HG02885 (cell line): Measurements from ENCODE around the gene RGS17.
"Not testable (repeated sequence)": the region's sequence is repeated elsewhere in the genome, so short reads cannot be mapped to it uniquely, and the experiment has no call there.

Source experiments
- ATAC-seq: cut with Tn5 transposase; IDR thresholded peaks from one replicate; pipeline ENCODE4 v1.9.1; 2021; ENCODE audit warnings: mild to moderate bottlenecking; ENCODE audit not compliant: unreplicated experiment, poor library complexity

Gene RGS17

DNA sequence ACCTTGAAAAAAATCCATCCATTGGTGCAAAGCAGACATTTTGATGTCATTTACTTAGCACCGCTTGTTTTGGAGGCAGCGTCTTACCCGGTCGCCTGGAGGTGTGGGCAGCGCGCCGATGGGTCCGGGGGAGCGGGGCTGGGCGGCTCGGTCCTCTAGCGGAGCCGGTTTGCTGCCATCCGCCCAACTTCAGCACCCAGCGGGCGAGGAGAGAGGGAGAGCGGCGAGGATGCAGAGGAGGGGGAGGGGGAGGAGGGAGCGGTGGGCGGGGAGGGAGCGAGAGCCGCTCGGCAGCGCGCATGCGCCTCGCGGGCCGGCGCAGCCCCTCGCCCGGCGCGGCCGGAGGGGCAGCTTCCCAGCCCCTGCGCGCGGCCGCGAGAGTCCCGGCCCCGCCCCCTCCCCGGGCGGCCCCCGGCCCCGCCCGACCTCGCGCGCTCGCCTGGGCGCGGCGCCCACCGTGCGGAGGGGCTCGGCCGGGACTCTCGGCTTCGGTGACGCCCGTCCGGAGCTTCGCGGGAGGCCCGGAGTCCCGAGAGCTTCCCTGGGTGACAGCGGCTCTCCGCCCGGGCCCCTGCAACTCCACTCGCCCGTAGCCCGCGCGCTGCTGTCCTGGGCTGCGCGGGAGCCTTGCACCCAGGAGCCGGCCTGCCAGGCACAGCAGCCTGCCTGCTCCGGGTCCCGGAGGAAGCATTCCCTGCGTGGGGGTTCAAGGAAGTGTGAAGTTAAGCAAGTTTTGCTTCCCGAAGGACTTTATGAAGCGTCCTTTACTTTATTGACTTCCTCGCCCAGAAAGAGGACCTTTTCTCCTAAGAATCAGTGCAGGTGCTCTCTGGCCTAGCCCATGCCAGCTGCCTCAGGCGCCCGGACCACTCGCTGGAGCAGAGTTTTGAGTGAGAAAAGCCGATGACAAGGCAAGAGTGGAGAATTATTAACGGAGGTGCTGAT lies at the start of gene RGS17:
RGS17 (minus strand) TSS at position 246 of the 945 bp plus-strand sequence. CDS start 87,264 bp downstream, outside the sequence.
- peak; percentile 42 for ATAC-seq

DNA sequence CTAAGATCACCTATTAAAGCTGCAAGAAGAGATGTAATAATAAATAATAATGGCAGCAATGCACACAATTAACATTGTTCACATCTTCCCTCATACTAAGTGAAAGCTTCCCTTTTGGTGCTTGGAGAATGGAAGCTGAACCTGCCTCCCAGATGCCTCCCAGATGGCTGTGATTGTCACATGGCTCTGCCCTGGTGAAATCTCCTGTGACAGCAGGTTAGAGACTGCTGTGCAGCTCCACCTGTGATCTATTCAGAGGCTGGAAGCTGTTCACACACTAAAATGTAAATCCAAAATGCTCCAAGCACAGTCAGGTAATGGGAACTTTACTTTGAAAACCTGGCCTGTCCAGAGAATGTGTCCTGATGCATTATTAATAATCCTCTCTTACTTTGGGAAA lies 41.7 kb upstream of the RGS17 start:
- ATAC-seq: no peak

DNA sequence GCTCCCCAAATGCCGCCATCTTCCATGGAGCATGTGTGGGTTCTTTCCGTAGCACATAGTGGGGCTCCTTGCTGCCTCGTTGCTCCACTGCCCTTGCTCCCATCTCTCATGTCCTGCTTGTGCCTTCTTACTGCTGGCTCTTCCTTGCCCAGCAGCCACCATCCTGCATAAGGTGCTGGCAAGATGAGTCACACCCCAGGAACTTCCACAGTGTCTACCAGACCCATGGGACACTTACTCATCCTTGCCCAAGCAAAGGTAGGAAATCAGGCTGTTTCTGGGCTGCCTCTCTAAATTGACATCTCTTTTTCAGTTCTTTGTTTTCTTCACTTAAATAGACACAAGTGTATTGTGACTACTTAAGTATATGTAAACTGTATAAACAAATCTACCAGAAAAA lies 39.4 kb upstream of the RGS17 start:
- ATAC-seq: no peak

- no peak for ATAC-seq
These were observed 36.8 kb upstream of the RGS17 start for GRCh38 chr6:153167907-153168306.

DNA sequence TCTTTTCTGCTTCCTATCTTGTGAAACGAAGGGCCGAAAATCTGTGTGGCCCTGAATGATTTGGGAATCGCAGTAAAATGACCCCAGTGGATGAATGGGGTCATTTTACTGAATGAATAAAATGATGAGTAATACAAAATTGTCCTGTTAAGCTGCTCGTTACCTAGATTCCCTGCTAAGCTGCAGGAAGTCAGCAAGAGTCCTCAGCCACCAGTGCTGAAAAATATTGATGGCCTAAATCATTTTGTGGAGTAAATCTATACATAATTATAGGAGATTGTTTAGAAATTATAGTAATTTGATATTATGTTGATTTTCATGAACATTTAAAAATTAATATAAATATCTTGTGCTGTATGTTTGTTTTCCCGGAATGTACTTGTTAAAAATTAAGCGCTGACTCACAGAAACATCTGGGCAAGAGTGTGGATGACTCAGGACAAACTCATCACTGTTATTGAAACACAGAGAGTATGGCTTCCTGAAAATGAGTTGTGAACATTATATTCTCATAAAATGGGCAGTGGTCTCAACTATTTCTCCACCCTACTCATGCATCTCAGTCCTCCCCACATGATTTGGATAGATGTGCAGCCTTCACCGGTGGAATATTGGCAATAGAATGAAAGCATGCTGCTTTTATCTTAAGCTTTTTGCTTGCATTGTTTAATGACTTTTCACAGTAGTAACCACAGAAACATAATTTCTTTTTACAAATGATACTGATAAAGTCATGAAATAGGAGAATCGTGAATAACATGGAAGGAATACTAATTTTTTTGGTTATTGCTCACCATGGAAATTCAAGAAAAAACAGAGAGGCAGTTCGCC lies 36.2 kb upstream of the RGS17 start:
- no peak for ATAC-seq

DNA sequence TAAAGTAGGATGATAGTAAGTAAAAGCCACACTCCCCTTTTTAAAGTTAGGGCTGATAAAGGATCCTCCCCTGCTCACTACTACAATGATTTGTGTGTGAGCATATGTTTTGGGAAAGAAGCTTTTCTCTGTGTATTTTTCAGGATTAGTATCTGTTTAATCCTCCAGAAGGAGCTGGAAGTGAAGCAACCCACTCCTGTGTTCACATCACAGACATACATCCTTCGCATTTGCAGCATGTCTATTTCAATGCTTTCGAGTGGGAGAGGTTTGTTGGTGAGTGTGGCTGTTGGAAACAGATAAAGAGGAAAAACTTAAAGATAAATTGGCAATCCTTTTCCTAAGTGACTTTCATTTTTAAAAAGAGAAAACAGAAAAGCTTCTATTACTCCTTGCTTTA lies 31.6 kb upstream of the RGS17 start:
- ATAC-seq: no peak

DNA sequence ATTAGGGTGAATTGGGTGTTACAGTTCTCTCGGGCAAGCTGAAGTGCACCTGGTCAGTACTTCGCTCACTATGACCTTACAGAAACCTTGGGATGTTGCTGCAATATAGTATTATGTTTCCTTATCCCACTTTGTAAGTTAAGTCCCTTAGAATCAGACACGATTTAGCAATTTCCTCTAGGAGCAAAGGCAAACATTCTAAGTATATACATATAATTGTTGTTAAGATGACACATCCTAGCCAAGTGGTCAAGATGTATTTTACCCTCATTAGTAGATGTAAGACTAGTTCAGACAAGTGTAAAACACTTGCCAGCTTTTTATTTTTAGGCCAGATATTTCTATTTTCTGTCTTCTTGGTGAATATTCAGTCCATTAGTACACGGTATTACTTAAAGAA lies 31.1 kb upstream of the RGS17 start:
- no peak for ATAC-seq

GRCh38 chr6:153160221-153160620 lies 29.1 kb upstream of the RGS17 start:
- no peak for ATAC-seq

- no peak for ATAC-seq
These were observed 19.8 kb upstream of the RGS17 start for GRCh38 chr6:153150752-153151440.

- ATAC-seq: no peak
These were observed 19.3 kb upstream of the RGS17 start for GRCh38 chr6:153150371-153150751.

- ATAC-seq: no peak
These were observed 18.8 kb upstream of the RGS17 start for GRCh38 chr6:153149891-153150290.

DNA sequence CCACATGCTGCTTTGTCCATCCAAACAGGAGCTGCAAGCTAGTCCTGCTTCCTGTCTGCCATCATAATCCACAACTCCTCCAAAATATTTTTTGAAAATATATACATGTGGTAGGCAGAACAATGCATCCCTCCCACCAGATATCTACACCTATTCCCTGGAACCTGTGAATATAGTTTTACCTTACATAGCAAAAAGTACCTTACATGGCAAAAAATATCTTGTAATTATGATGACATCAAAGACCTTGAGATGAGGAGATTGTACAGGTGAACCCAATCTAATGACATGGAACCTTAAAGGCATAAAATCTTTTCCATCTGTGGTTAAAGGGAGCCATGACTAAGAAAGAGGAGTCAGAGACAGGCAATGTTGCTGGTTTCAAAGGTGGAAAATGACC lies 15.3 kb upstream of the RGS17 start:
- no peak for ATAC-seq

DNA sequence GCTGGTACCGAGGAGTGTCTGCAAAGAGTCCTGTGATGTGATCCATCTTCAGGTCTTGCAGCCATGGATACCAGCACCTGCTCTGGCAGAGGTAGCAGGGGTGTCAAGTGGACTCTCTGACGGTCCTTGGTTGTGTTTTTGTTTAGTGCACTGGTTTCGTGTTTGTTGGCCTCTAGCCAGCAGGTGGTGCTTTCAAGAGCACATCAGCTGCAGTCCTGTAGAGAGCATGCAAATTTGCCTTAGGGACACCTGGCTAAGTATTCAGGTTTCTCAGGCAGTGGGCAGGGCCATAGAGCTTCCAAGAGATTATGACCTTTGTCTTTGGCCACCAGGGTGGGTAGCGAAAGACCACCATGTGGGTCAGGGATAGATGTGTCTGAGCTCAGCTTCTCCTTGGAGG lies 14.5 kb upstream of the RGS17 start:
- no peak for ATAC-seq

DNA sequence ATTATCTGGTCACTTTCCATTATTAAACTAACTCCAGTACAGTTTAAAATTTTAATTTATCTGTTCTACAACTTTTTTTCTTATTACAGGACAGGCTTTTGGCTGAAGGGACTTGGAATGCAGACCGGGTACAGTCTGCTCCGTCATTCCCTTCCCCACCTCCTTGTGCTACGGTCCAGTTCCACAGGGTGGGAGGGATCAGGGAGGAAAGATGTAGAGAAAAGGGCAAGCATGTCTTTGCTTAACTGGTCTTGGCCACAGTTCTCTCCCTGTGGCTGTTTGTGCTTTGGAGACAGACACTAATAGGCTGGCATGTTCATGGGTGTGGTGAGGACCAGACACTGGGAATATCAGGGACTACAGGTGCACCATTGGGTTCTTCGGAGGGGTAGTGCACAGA lies 12.1 kb upstream of the RGS17 start:
- ATAC-seq: no peak

DNA sequence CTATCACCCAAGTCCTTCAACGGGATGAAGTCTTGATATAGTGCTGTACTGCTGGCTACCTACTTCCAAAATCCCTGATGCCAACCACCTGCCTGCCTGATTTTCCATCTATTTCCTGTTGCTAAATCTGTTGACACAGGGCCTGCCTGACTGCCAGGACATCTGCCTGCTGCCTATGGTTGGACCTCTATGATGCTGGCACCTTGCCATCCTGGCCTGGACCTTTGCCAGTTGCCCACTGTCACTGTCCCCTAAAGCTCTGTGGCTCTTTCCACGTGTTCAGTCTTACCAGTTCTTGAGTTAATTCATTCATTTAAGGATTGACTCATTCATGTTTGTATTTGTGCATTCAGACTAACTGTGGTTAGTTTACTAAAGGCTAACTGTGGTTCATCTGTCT lies 9.2 kb upstream of the RGS17 start:
- no peak for ATAC-seq

DNA sequence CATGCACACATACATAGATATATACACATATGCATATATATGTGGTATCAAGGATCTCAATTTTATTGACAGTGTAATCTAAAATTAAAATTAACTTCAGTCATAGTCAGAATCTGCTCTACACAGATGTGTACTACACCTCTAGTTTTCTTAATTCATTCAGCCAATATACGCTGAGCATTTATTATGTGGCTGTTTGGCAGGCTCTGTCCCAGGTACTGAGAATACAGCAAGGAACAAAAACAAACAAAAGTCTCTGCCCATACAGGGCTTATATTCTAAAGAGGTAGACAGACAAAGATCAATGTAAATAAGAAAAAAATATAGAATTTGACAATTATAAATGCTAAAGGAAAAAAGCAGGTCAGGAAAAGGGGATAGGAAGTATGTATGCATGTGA lies 7.8 kb upstream of the RGS17 start:
- no peak for ATAC-seq

GRCh38 chr6:153135681-153136080 lies 4.6 kb upstream of the RGS17 start:
- ATAC-seq: no peak

GRCh38 chr6:153133667-153134066 lies 2.6 kb upstream of the RGS17 start:
- ATAC-seq: not testable (repeated sequence)

DNA sequence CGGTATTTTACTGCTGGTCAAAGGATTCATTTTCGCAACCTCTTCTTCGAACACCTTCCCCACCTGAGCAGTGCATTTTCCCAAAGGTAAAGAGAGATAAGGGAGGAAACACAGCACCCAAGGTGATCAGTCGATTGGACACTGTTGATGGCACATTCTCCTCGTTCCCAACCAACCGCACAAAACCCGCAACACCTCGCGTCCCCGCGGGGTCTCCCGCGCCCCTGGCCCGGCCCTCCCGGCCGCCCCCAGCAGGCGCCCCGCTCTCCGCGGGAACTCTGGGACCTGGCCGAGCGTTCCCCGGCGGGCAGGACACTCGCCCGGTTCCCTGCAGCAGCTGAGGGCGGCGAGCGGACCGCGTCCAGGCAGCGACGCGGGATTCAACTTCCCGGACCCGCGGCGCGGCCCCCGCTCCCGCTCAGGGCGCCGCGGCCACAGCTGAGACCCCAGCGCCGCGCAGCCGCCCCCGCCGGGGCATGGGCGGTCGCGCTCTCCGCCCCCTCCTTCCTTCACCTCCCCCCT lies 506 bp downstream of the RGS17 start:
- ATAC-seq: peak; percentile 21

DNA sequence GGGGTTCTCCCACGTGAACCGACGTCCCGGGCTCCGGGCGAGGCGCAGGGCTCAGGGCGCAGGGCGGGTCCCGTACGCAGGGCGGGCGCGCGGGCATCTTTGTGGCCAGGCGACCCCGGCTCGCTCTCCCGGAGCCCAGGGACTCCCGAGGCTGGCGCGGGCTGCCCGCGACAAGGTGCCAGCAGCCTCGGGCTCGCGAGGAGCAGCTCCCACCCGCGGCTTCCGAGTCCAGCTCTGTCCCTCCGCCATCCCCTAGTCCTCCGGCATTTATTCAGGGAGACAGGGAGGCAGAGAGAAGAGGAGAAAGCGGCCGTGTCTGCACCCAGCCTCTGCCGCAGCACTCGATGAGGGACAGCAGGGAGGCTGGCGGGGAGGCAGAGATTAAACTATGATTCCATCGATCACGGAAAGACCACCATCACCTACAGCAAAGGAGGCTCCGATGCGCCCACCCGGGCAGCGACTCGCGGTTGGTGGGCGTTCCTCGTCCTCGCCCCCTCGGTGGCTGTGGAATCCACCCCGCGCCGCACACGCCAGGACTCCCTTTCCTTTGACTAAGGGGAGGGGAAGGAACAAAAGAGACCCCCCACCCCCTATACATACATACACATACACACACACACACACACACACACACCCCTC lies 1.1 kb downstream of the RGS17 start:
- ATAC-seq: peak; percentile 29
